Astrocyte of the spinal cord (primary cell): Measurements from ENCODE around the gene DIP2C.
A peak's percentile ranks its signal among the peaks of the same experiment; 100 is the strongest.

Experiments
- DNase-seq: peaks from one replicate; pipeline ENCODE4 v3.0.0; 2011; ENCODE audit warnings: low read depth, low spot score
- H3K4me3 ChIP-seq: 2 replicates; pipeline ENCODE4 v1.5.1; 2011; ENCODE audit warnings: low read depth, mild to moderate bottlenecking, low read length, moderate library complexity
- CTCF ChIP-seq: IDR thresholded peaks from 2 replicates; pipeline ENCODE4 v1.5.1; 2012; ENCODE audit warnings: low read depth, mild to moderate bottlenecking, low read length, inconsistent platforms
- in situ Hi-C: cut with HindIII; loops from 2 replicates; pipeline ENCODE4 v1.10.0; 2017; ENCODE audit warnings: low sequenced_read_pairs

Gene DIP2C

GRCh38 chr10:381805-382204, 307.7 kb downstream of the DIP2C start:
- no peak for TF ChIP-seq CTCF
- in situ Hi-C loops: no loop called here
- no peak for DNase-seq
- H3K4me3 ChIP-seq: no peak overlapping the region

GRCh38 chr10:381346-381745, 308.1 kb downstream of the DIP2C start:
- DNase-seq: no peak
- no peak for TF ChIP-seq CTCF
- in situ Hi-C loops: no loop called here
- H3K4me3 ChIP-seq: no peak overlapping the region

GRCh38 chr10:380313-380940, 309.0 kb downstream of the DIP2C start:
- no peak overlapping the region for H3K4me3 ChIP-seq
- in situ Hi-C loops: no loop called here
- peak; percentile 88 for DNase-seq
- TF ChIP-seq CTCF: no peak

- no peak overlapping the region for H3K4me3 ChIP-seq
- in situ Hi-C loops: no loop called here
- no peak for DNase-seq
- TF ChIP-seq CTCF: no peak
Measured at GRCh38 chr10:378930-379704, 310.4 kb downstream of the DIP2C start.

GRCh38 chr10:378230-378929, 311.1 kb downstream of the DIP2C start:
- TF ChIP-seq CTCF: no peak
- no peak for DNase-seq
- H3K4me3 ChIP-seq: no peak overlapping the region
- in situ Hi-C loops: no loop called here

GRCh38 chr10:377228-377627, 312.2 kb downstream of the DIP2C start:
- in situ Hi-C loops: no loop called here
- no peak for DNase-seq
- no peak overlapping the region for H3K4me3 ChIP-seq
- TF ChIP-seq CTCF: no peak
